Right renal pelvis (tissue), 4 donors: ENCODE results near the gene FMN2. TPM values are rescaled to one million over a fixed set of nuclear protein-coding genes. Genes with fewer than 3 reads are reported as not detected.
"Not testable (repeated sequence)": the region's sequence is repeated elsewhere in the genome, so short reads cannot be mapped to it uniquely, and the experiment has no call there.

Experiments
- DNase-seq, 4 donors: peaks; one replicate each; pipeline ENCODE4 v3.0.0-alpha.2; 2013; ENCODE audit warnings: low read depth in 4 of 4, low spot score in 3 of 4, missing footprints in 1 of 4
- polyA plus RNA-seq, 4 donors: library from polyadenylated mRNA; unstranded; fragments of 120-200 nt; gene quantifications; one replicate each; pipeline ENCODE4 v1.2.1, GENCODE V29; 2013; ENCODE audit not compliant: insufficient read length in 4 of 4

The FMN2 gene
- polyA plus RNA-seq, 4 donors, result 5.3 to 9.3 (median 8.0) TPM

- no peak for DNase-seq
These were observed 315.7 kb downstream of the FMN2 start for GRCh38 chr1:240407407-240407806.

- DNase-seq, result no peak
These were observed 317.9 kb downstream of the FMN2 start for GRCh38 chr1:240409615-240410014.

DNA sequence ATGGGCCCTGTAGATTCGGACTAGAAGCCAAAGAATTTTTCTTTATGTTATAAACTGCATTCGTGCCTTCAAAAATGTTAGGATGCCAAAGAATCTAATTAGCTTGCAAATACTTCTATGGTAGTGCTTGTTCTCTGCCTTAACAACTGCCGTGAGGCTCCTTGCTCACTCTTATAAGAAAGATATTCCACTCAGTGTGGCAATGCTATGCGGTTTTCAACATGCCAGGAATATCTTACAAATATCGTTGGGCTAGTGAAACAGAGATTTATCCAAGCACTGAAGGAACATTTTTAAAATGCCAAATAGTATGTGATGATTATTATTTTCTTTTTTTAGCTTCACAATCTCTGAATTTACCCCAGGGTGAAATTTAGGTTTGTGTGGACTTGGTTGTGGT, 322.0 kb downstream of the FMN2 start:
- DNase-seq, result no peak

GRCh38 chr1:240414237-240414636, 322.6 kb downstream of the FMN2 start:
- DNase-seq, result no peak

DNA sequence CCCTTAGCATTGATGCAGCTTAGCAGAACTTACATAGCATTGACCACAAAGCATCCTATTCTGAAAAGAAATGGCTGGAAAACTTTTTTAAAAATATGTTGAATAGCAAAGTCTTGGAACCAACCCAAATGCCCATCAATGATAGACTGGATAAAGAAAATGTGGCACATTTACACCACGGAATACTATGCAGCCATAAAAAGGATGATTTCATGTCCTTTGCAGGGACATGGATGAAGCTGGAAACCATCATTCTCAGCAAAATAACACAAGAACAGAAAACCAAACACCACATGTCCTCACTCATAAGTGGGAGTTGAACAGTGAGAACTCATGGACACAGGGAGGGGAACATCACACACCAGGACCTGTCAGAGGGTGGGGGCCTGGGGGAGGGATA, 323.3 kb downstream of the FMN2 start:
- DNase-seq, result not testable (repeated sequence)

- no peak for DNase-seq
These were observed 323.8 kb downstream of the FMN2 start for GRCh38 chr1:240415532-240415931.

DNA sequence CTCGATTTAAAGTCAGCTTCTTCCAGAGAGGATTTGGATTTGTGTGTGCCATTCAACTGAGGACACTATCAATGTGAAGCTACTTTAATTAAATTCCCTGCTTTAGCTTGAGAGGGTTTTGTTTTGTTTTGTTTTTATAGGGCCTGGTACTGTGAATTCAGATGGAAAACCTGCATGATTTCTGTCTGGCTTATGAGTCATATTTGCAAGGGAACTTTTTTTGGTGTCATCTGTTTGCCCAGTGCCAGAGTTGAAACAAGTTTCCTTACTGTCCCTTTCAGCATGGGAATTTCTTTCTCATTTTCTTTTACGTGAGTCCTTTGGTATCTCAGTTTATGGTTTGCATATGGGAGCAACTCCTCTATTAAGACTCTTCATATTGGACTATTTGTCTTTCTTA, 325.6 kb downstream of the FMN2 start:
- DNase-seq, result no peak

DNA sequence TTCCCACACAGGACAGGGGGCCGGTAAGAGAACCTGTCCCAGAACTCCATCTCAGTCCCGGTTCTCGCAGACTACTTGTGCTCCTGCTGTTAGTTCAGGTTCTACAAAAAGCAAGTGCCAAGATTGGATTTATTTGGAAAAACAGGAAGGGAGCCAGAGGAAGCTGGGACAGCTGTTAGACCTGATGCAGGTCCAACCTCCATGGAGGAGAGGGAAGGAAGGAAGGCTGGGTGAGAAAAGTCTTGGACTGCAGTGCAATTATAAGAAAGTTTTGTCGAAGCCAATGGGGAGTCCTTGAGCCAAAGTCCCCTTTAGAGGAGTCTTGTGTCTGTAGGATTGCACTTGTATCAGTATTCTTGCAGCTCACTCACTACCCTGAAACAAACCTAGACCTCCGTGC, 329.1 kb downstream of the FMN2 start:
- DNase-seq, result no peak

DNA sequence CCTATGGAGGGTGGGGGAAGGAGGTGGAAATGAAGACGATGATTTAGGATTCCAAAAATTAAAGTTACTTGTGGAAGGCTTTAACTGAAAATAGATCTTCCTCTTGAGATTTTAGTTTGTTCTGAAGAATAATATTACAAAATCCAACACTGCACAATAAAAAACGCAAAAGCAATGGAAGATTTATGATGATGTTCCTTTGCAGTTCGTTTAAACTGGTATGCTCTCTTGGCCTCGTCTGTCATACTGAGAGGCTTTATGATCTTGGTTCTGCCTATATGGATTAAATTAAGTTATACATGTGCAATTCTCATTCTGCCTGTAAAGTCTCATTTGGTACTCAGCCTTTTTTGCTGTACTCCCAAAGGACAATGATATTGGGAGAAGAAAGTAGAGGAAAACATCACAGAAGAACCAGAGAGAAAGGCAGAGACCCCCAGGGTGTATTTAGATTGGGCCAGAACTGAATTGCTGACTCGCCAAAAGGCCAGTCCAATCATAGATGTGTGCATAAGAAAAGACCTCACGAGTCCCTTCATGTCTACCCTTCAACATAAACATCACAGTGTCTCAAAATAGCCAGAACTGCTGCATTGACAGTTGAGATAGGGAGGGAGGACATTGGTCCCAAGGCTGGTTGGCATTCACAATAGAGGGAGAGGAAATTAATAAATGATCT, 331.7 kb downstream of the FMN2 start:
- no peak for DNase-seq

- DNase-seq, result no peak
These were observed 333.2 kb downstream of the FMN2 start for GRCh38 chr1:240424740-240425464.

GRCh38 chr1:240426051-240426450, 334.4 kb downstream of the FMN2 start:
- no peak for DNase-seq

GRCh38 chr1:240435996-240436566, 344.4 kb downstream of the FMN2 start:
- no peak for DNase-seq

DNA sequence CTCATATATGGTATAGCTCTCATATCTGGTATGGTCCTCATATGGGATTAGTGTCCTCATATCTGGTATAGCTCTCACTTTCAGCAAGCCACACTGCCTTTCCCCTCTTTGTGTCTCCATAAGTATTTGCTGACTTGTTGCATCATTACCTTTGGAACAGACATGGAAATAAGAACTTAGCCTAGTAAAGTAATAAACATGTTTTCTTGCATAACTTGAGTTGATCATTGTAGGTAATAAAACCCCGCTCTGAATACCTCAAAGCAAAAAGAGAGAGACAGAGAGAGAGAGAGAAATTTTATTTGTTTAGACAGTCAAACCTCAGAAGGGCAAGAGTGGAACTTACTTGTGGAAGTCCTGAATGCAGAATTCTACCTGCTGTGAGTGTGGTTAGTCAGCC, 350.0 kb downstream of the FMN2 start:
- no peak for DNase-seq

DNA sequence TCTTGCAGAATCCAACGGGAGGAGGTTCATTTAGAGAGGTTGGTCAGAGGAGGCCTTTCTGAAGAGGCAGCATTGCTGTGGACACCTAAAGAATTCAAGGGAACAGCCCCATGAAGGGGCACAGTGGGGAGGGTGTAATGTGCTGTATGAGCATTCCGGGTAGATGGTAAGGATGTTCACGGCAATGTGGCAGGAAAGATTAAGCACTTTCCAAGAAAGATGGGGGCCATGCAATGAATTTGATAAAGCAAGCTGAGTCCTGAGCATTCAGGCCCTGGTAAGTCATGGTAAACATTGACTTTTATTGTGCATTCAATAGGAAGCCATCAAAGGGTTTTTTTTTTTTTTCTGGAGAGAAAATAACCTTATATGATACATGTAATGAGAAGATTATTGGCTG, 353.7 kb downstream of the FMN2 start:
- no peak for DNase-seq

DNA sequence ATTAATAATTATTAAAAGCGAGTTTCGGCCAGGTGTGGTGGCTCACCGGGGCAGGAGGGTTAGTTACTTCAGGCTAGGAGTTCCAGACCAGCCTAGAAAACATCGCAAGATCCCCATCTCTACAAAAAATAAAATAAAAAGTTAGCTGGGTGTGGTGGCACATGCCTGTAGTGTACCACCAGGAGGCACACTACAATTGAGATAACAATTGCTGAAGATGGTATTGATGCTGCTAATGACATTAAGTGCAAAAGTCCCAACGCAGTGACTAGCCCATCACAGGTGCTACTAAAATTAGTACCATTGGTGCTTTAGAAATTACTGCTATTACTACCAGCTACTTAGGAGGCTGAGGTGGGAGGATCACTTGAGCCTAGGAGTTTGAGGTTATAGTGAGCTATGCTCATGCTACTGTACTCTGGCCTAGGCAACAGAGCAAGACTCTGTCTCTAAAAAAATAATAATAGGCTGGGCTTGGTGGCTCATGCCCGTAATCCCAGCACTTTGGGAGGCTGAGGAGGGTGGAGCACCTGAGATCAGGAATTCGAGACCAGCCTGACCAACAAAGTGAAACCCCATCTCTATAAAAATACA, 363.6 kb downstream of the FMN2 start:
- no peak for DNase-seq

GRCh38 chr1:240457203-240457602, 365.5 kb downstream of the FMN2 start:
- DNase-seq, result no peak

- DNase-seq, result no peak
These were observed 370.6 kb downstream of the FMN2 start for GRCh38 chr1:240462277-240462676.

- no peak for DNase-seq
These were observed 371.2 kb downstream of the FMN2 start for GRCh38 chr1:240462766-240463395.

GRCh38 chr1:240464099-240464498, 372.4 kb downstream of the FMN2 start:
- no peak for DNase-seq

DNA sequence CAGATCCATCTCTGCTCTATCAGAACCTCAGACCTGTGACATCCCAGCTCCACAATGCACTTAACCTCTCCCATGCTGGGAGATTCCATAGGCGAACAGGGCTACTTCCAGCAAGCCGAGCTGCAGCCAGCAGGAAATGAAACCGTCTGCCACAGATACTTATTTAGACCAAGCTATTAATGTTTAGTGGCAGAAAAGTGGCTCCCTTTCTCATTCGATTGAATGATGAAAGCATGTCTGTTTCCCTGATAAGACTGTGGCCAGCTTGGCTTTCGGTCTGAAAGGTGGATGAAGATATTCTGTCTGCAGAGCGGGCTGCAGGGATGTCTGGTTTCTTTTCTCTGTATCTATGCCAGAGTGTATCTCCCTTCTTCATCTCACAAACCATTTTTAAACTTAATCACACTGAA, 373.9 kb downstream of the FMN2 start:
- DNase-seq, result no peak

GRCh38 chr1:240466509-240466908, 374.8 kb downstream of the FMN2 start:
- no peak for DNase-seq
